Astrocyte (in vitro differentiated cells and primary cell): Measurements from ENCODE around the gene GMPS. TPM values are rescaled to one million over a fixed set of nuclear protein-coding genes. Genes with fewer than 3 reads are reported as not detected.

Experiments used
- DNase-seq: peaks from one replicate; pipeline ENCODE4 v3.0.0-alpha.2; 2010; ENCODE audit warnings: low read depth
- FAIRE-seq: peaks from 2 replicates; lab custom pipeline; 2011; peaks lifted over from hg19 to GRCh38; lab: Jason Lieb, UNC
- H2AFZ ChIP-seq: 2 replicates; pipeline ENCODE4 v1.6.0; 2012; ENCODE audit warnings: low read depth, low read length, inconsistent platforms
- H3K27ac ChIP-seq: 2 replicates; pipeline ENCODE4 v1.5.1; 2011; ENCODE audit warnings: low read depth, low read length, inconsistent platforms
- H3K27me3 ChIP-seq: 2 replicates; pipeline ENCODE4 v1.6.0; 2011; ENCODE audit warnings: low read length, inconsistent platforms; ENCODE audit not compliant: insufficient read depth
- H3K36me3 ChIP-seq: 2 replicates; pipeline ENCODE4 v1.5.1; 2011; ENCODE audit warnings: low read length, inconsistent platforms; ENCODE audit not compliant: insufficient read depth
- H3K4me1 ChIP-seq: 2 replicates; pipeline ENCODE4 v1.5.1; 2011; ENCODE audit warnings: low read length, inconsistent platforms; ENCODE audit not compliant: insufficient read depth
- H3K4me2 ChIP-seq: 2 replicates; pipeline ENCODE4 v1.6.0; 2012; ENCODE audit warnings: low read length, inconsistent platforms
- H3K4me3 ChIP-seq: 2 replicates; pipeline ENCODE4 v1.5.1; 2011; ENCODE audit warnings: low read depth, mild to moderate bottlenecking, low read length, inconsistent platforms; ENCODE audit not compliant: insufficient read depth
- H3K79me2 ChIP-seq: 2 replicates; pipeline ENCODE4 v1.6.0; 2012; ENCODE audit warnings: mild to moderate bottlenecking, low read length, inconsistent platforms; ENCODE audit not compliant: insufficient read depth
- H3K9ac ChIP-seq: 2 replicates; pipeline ENCODE4 v1.6.0; 2012; ENCODE audit warnings: mild to moderate bottlenecking, low read length, inconsistent platforms
- H3K9me3 ChIP-seq: 2 replicates; pipeline ENCODE4 v1.5.1; 2012; ENCODE audit warnings: low read depth, mild to moderate bottlenecking, low read length, inconsistent platforms; ENCODE audit not compliant: insufficient read depth
- H4K20me1 ChIP-seq: 2 replicates; pipeline ENCODE4 v1.6.0; 2012; ENCODE audit warnings: low read length, inconsistent platforms; ENCODE audit not compliant: insufficient read depth
- H3K27ac Mint-ChIP-seq: one replicate; pipeline ENCODE4 v1.8.0; 2021; ENCODE audit warnings: mild to moderate bottlenecking, mixed read lengths; ENCODE audit not compliant: unreplicated experiment
- H3K27me3 Mint-ChIP-seq: one replicate; pipeline ENCODE4 v1.8.0; 2021; ENCODE audit warnings: low read depth, mixed read lengths; ENCODE audit not compliant: unreplicated experiment
- H3K36me3 Mint-ChIP-seq: one replicate; pipeline ENCODE4 v1.8.0; 2021; ENCODE audit warnings: low read depth, mixed read lengths; ENCODE audit not compliant: unreplicated experiment
- H3K4me1 Mint-ChIP-seq: one replicate; pipeline ENCODE4 v1.8.0; 2021; ENCODE audit warnings: low read depth, mixed read lengths; ENCODE audit not compliant: unreplicated experiment
- H3K4me3 Mint-ChIP-seq: one replicate; pipeline ENCODE4 v1.8.0; 2021; ENCODE audit warnings: mild to moderate bottlenecking, moderate library complexity, mixed read lengths; ENCODE audit not compliant: unreplicated experiment
- H3K9me3 Mint-ChIP-seq: one replicate; pipeline ENCODE4 v1.8.0; 2021; ENCODE audit warnings: mild to moderate bottlenecking, mixed read lengths; ENCODE audit not compliant: unreplicated experiment
- CTCF ChIP-seq: IDR thresholded peaks from 2 replicates; pipeline ENCODE4 v1.5.1; 2011; ENCODE audit warnings: low read depth, mild to moderate bottlenecking, inconsistent platforms, low read length, moderate library complexity; ENCODE audit not compliant: insufficient read depth
- EZH2 ChIP-seq: IDR thresholded peaks from 2 replicates; pipeline ENCODE4 v1.6.1; 2012; ENCODE audit warnings: mild to moderate bottlenecking, low read length, inconsistent platforms; ENCODE audit not compliant: insufficient read depth
- total RNA-seq: library from RNA; stranded (reverse); gene quantifications from 2 replicates; pipeline ENCODE4 v1.2.1, GENCODE V29; 2021

GMPS gene
- total RNA-seq, 1 donor from 2014 or later: 58.1 TPM

GRCh38 chr3:155938409-155938808 lies 68.0 kb downstream of the GMPS start:
- DNase-seq: no peak
- no peaks in the 10 kb centered on the region for H3K4me1 Mint-ChIP-seq
- no peaks in the 10 kb centered on the region for H3K27me3 Mint-ChIP-seq
- Histone ChIP-seq H3K4me3 (no peak overlapping the region), H3K4me2 (no peak overlapping the region), H2AFZ (no peak overlapping the region), H3K9me3 (no peaks in the 10 kb centered on the region), H3K9ac (no peak overlapping the region), H3K36me3 (peaks cover 27% of the 10 kb centered on the region), H4K20me1 (no peaks in the 10 kb centered on the region), H3K27me3 (no peaks in the 10 kb centered on the region), H3K4me1 (no peaks in the 10 kb centered on the region), H3K79me2 (no peaks in the 10 kb centered on the region), H3K27ac (no peak overlapping the region)
- no peak overlapping the region for H3K4me3 Mint-ChIP-seq
- no peak overlapping the region for H3K27ac Mint-ChIP-seq
- no peak for FAIRE-seq
- no peaks in the 10 kb centered on the region for H3K9me3 Mint-ChIP-seq
- no peak for TF ChIP-seq EZH2
- no peak for TF ChIP-seq CTCF
- H3K36me3 Mint-ChIP-seq: peaks cover 8% of the 10 kb centered on the region

DNA sequence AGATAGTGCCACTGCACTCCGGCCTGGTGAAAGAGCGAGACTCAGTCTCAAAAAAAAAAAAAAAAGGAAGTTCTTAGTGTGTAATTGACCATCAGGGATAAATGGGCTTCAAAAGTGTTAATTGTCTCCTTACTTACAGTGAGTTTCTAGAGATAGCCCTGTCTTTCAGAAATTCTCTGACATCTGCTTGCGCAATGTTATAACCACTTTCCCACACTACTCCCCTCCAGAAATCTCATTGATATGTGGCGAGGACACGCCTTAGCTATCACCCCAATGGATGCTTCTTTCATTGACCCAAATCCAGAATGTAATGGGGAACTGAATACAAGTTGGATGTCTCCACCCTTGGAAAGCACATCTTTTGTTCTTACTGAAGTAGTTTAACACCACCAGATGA lies 70.9 kb downstream of the GMPS start:
- peaks cover 3% of the 10 kb centered on the region for H3K4me1 ChIP-seq
- no peak overlapping the region for H3K27ac ChIP-seq
- Mint-ChIP-seq H3K9me3 (no peaks in the 10 kb centered on the region), H3K36me3 (peaks cover 5% of the 10 kb centered on the region), H3K27ac (no peak overlapping the region), H3K4me1 (peaks cover 3% of the 10 kb centered on the region), H3K27me3 (no peaks in the 10 kb centered on the region), H3K4me3 (no peak overlapping the region)
- no peaks in the 10 kb centered on the region for H3K27me3 ChIP-seq
- no peak overlapping the region for H3K9ac ChIP-seq
- no peak overlapping the region for H2AFZ ChIP-seq
- TF ChIP-seq EZH2: no peak
- TF ChIP-seq CTCF: no peak
- no peaks in the 10 kb centered on the region for H4K20me1 ChIP-seq
- H3K79me2 ChIP-seq: no peaks in the 10 kb centered on the region
- no peak overlapping the region for H3K4me3 ChIP-seq
- H3K9me3 ChIP-seq: no peaks in the 10 kb centered on the region
- FAIRE-seq: no peak
- no peak for DNase-seq
- peaks cover 12% of the 10 kb centered on the region for H3K36me3 ChIP-seq
- no peak overlapping the region for H3K4me2 ChIP-seq

- H4K20me1 ChIP-seq: no peaks in the 10 kb centered on the region
- H3K27me3 ChIP-seq: no peaks in the 10 kb centered on the region
- Mint-ChIP-seq H3K9me3 (no peaks in the 10 kb centered on the region), H3K4me1 (peaks cover 6% of the 10 kb centered on the region), H3K36me3 (peaks cover 5% of the 10 kb centered on the region), H3K4me3 (no peak overlapping the region), H3K27ac (no peak overlapping the region), H3K27me3 (no peaks in the 10 kb centered on the region)
- no peak overlapping the region for H2AFZ ChIP-seq
- no peak overlapping the region for H3K9ac ChIP-seq
- no peaks in the 10 kb centered on the region for H3K36me3 ChIP-seq
- H3K4me3 ChIP-seq: no peak overlapping the region
- no peak overlapping the region for H3K4me2 ChIP-seq
- DNase-seq (no peak), FAIRE-seq (no peak)
- H3K79me2 ChIP-seq: no peaks in the 10 kb centered on the region
- H3K4me1 ChIP-seq: peaks cover 4% of the 10 kb centered on the region
- no peaks in the 10 kb centered on the region for H3K9me3 ChIP-seq
- no peak overlapping the region for H3K27ac ChIP-seq
- TF ChIP-seq EZH2: no peak
- no peak for TF ChIP-seq CTCF
These were observed 73.6 kb downstream of the GMPS start for GRCh38 chr3:155944081-155944480.
